ENCODE results near the gene COG8.

The COG8 gene

GRCh38 chr16:69283851-69284250, 55.5 kb downstream of the COG8 start:
- no peak for DNase-seq

GRCh38 chr16:69277413-69277812, 62.0 kb downstream of the COG8 start:
- no peak for DNase-seq

All from NCI-H82 (cell line).